GM23338 (cell line): Measurements from ENCODE around the gene HK1. TPM values are rescaled to one million over a fixed set of nuclear protein-coding genes. Genes with fewer than 3 reads are reported as not detected.

Experiments used
- ATAC-seq: fragments of 200-7000 bp; cut with Tn5 transposase; 3 replicates; pipeline ENCODE4 v1.9.1; 2020
- DNase-seq: peaks from one replicate; pipeline ENCODE4 v3.0.0-alpha.2; 2015; ENCODE audit warnings: low spot score
- H2AFZ ChIP-seq: fragments of 200-600 bp; sonication (generic); 2 replicates; pipeline ENCODE4 v1.8.0; 2016; ENCODE audit warnings: antibody characterized with exemption, mild to moderate bottlenecking, moderate library complexity
- H3F3A ChIP-seq: fragments of 200-600 bp; sonication (generic); replicated peaks from 2 replicates; pipeline ENCODE4 v1.8.0; 2017; ENCODE audit warnings: antibody characterized with exemption, mixed run types, low read depth
- H3K27ac ChIP-seq: fragments of 200-600 bp; sonication (generic); 2 replicates; pipeline ENCODE4 v1.6.1; 2016; ENCODE audit warnings: low read depth
- H3K27me3 ChIP-seq: fragments of 200-600 bp; sonication (generic); 2 replicates; pipeline ENCODE4 v1.8.0; 2016; ENCODE audit warnings: mild to moderate bottlenecking, mixed run types, moderate library complexity; ENCODE audit not compliant: insufficient read depth
- H3K36me3 ChIP-seq: fragments of 200-600 bp; sonication (generic); 2 replicates; pipeline ENCODE4 v1.8.0; 2016; ENCODE audit warnings: mild to moderate bottlenecking; ENCODE audit not compliant: insufficient read depth
- H3K4me1 ChIP-seq: fragments of 200-600 bp; sonication (generic); 2 replicates; pipeline ENCODE4 v1.8.0; 2016; ENCODE audit warnings: mild to moderate bottlenecking, moderate library complexity; ENCODE audit not compliant: insufficient read depth
- H3K4me2 ChIP-seq: fragments of 200-600 bp; sonication (generic); 2 replicates; pipeline ENCODE4 v1.7.1; 2017; ENCODE audit warnings: mixed run types
- H3K4me3 ChIP-seq: fragments of 200-600 bp; sonication (generic); 2 replicates; pipeline ENCODE4 v1.6.1; 2016; ENCODE audit warnings: mixed run types
- H3K79me2 ChIP-seq: fragments of 200-600 bp; sonication (generic); replicated peaks from 2 replicates; pipeline ENCODE4 v1.8.0; 2017; ENCODE audit warnings: mild to moderate bottlenecking; ENCODE audit not compliant: insufficient read depth
- H3K9me2 ChIP-seq: fragments of 200-600 bp; sonication (generic); 2 replicates; pipeline ENCODE4 v1.8.0; 2017; ENCODE audit not compliant: insufficient read depth
- H4K20me1 ChIP-seq: fragments of 200-600 bp; sonication (generic); replicated peaks from 2 replicates; pipeline ENCODE4 v1.8.0; 2017; ENCODE audit warnings: mild to moderate bottlenecking; ENCODE audit not compliant: insufficient read depth
- H3K27ac Mint-ChIP-seq: 2 replicates; pipeline ENCODE4 v1.8.0; 2020; ENCODE audit warnings: inconsistent platforms, mild to moderate bottlenecking, moderate library complexity, mixed read lengths
- H3K27me3 Mint-ChIP-seq: 3 replicates; pipeline ENCODE4 v1.8.0; 2022; ENCODE audit warnings: low read depth, mild to moderate bottlenecking, moderate library complexity, mixed read lengths, inconsistent platforms; ENCODE audit not compliant: insufficient read depth, poor library complexity
- H3K36me3 Mint-ChIP-seq: 3 replicates; pipeline ENCODE4 v1.8.0; 2021; ENCODE audit warnings: low read depth, mild to moderate bottlenecking, inconsistent platforms, moderate library complexity, mixed read lengths
- H3K4me1 Mint-ChIP-seq: 3 replicates; pipeline ENCODE4 v1.8.0; 2020; ENCODE audit warnings: mild to moderate bottlenecking, inconsistent platforms, mixed read lengths
- H3K4me3 Mint-ChIP-seq: 3 replicates; pipeline ENCODE4 v1.8.0; 2021; ENCODE audit warnings: moderate library complexity, mild to moderate bottlenecking, inconsistent platforms, mixed read lengths
- H3K9me3 Mint-ChIP-seq: 3 replicates; pipeline ENCODE4 v1.8.0; 2020; ENCODE audit warnings: moderate library complexity, mild to moderate bottlenecking, inconsistent platforms, mixed read lengths
- EZH2 ChIP-seq: fragments of 200-600 bp; sonication (generic); IDR thresholded peaks from one replicate; pipeline ENCODE4 v1.8.0; 2017; ENCODE audit warnings: antibody characterized with exemption, mild to moderate bottlenecking, low read depth; ENCODE audit not compliant: unreplicated experiment
- EZH2phosphoT487 ChIP-seq: fragments of 200-600 bp; sonication (generic); IDR thresholded peaks from one replicate; pipeline ENCODE4 v1.8.1; 2018; ENCODE audit warnings: antibody characterized with exemption; ENCODE audit not compliant: unreplicated experiment
- NANOG ChIP-seq: IDR thresholded peaks from 2 replicates; pipeline ENCODE4 v1.6.1; 2016; ENCODE audit warnings: antibody characterized with exemption, borderline replicate concordance
- POLR2AphosphoS5 ChIP-seq: IDR thresholded peaks from 2 replicates; pipeline ENCODE4 v1.6.1; 2016; ENCODE audit warnings: antibody characterized with exemption, low read depth
- ZNF462 ChIP-seq: fragments of 250-450 bp; sonication (Bioruptor Pico); IDR thresholded peaks from 2 replicates; pipeline ENCODE4 v1.5.0; 2020; ENCODE audit warnings: mild to moderate bottlenecking, moderate library complexity
- polyA plus RNA-seq: library from polyadenylated mRNA; unstranded; fragments of >200 nt; fragmentation: Nextera tagmentation; extraction: Ambion mirVana; gene quantifications from 2 replicates; pipeline ENCODE4 v1.2.1, GENCODE V29; 2016
- total RNA-seq: library from RNA; depleted of rRNA; stranded (reverse); fragments of >200 nt; shearing (Covaris generic); gene quantifications from 2 replicates; pipeline ENCODE4 v1.2.3, GENCODE V29; 2014
- TF ChIP-seq, protein P1 (sequence below), 2 experiments: fragments of 200-600 bp in 1 of 2; sonication (generic) in 1 of 2; conservative IDR thresholded peaks; 2 replicates each; pipeline versions ENCODE4 v1.5.1 to v1.6.1; 2016 to 2017; ENCODE audit warnings: antibody characterized with exemption in 2 of 2, low read depth in 2 of 2, mild to moderate bottlenecking in 2 of 2, moderate library complexity in 1 of 2
- TF ChIP-seq, protein P2 (sequence below): IDR thresholded peaks from one replicate; pipeline ENCODE4 v1.6.1; 2018; ENCODE audit warnings: antibody characterized with exemption; ENCODE audit not compliant: unreplicated experiment

Gene HK1
- total and polyA plus RNA-seq, 2 experiments from 2014 or later = 76.6 to 229 TPM

DNA sequence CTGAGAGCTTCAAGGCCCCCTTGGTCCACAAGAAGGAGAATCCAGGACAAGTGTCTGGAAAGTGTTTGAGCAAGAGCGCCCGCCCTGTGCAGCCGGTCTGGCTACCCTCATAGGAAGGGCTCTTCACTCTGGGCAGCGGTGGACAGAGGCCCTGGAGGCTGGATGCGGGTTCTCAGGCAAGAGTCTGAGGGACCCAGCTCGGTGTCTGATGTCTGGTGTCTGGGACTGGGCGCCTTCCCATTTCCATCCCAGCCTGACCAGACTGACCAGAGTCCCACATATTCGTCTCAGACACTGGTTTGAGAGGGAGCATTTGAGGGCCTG is 59.8 kb downstream of the HK1 start:
- H3K4me1 ChIP-seq = peaks cover 64% of the 10 kb centered on the region
- peaks cover 19% of the 10 kb centered on the region for H3K27me3 Mint-ChIP-seq
- peaks cover 21% of the 10 kb centered on the region for H3K36me3 Mint-ChIP-seq
- no peaks in the 10 kb centered on the region for H3K9me2 ChIP-seq
- H3K4me3 ChIP-seq = no peak overlapping the region
- H3K27me3 ChIP-seq = no peaks in the 10 kb centered on the region
- no peaks in the 10 kb centered on the region; the same call in 1 of the 2 replicates for H3F3A ChIP-seq
- peaks cover 2% of the 10 kb centered on the region; the same call in 1 of the 2 replicates for H4K20me1 ChIP-seq
- H3K4me2 ChIP-seq = peak overlapping the region; percentile 67
- no peaks in the 10 kb centered on the region for H3K36me3 ChIP-seq
- peak overlapping the region; percentile 3; the same call in 1 of the 3 replicates for H3K4me3 Mint-ChIP-seq
- peak overlapping the region; percentile 90 for H3K27ac Mint-ChIP-seq
- no peak for DNase-seq
- ATAC-seq = no peak
- H3K4me1 Mint-ChIP-seq = peaks cover 70% of the 10 kb centered on the region
- H3K9me3 Mint-ChIP-seq = no peaks in the 10 kb centered on the region
- no peak for TF ChIP-seq POLR2AphosphoS5
- peaks cover 100% of the 10 kb centered on the region for H3K79me2 ChIP-seq
- H3K27ac ChIP-seq = peak overlapping the region; percentile 50; the same call in 1 of the 2 replicates
- H2AFZ ChIP-seq = no peak overlapping the region

DNA sequence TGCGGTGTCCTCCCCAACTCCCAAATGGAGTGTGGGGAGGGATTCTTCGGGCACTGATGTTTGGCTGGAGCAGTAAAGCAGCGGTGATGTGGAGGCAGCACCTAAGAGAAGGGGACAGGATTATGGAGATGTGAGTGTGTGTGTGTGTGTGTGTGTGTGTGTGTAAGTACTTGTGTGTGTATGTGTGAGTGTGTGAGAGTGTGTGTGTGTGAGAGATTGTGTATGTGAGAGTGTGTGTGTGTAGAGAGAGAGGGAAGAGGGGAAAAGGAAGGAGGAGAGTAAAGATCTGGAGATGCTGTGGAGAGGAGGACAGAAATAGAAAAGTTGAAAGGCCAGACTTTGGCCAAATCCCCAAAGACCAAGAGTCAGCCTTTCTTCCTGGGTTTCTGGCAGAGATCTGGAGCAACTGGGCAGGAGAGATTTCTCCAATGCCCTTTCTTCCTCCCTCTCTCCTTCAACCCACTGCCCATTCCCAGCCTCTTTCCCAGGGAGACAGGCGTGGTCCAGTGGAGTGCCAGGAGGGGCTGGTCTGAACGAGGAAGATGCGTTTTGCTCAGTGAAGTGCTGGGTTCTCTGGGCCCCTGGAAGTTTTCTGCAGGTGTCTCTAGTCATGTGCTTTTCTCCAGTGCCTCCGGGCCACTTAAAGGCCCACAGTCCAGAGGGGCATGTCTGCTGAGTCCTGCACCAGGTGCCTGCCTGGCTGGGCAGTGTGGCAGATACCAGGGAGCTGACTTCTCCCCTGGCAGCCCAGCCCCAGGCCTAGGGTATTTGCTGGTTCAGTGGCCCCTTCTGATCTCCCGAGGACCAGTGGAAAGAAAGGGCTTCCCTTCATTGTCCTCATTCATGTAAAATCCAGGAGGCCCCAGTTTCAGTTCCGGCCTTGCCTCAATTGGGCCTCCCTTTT is 60.5 kb downstream of the HK1 start:
- TF ChIP-seq, protein P1, sequence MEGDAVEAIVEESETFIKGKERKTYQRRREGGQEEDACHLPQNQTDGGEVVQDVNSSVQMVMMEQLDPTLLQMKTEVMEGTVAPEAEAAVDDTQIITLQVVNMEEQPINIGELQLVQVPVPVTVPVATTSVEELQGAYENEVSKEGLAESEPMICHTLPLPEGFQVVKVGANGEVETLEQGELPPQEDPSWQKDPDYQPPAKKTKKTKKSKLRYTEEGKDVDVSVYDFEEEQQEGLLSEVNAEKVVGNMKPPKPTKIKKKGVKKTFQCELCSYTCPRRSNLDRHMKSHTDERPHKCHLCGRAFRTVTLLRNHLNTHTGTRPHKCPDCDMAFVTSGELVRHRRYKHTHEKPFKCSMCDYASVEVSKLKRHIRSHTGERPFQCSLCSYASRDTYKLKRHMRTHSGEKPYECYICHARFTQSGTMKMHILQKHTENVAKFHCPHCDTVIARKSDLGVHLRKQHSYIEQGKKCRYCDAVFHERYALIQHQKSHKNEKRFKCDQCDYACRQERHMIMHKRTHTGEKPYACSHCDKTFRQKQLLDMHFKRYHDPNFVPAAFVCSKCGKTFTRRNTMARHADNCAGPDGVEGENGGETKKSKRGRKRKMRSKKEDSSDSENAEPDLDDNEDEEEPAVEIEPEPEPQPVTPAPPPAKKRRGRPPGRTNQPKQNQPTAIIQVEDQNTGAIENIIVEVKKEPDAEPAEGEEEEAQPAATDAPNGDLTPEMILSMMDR (conservative IDR thresholded peaks at IDR 0.05; ENCODE audit: low read depth in 2 of 2) = no peak
- TF ChIP-seq ZNF462 (CRISPR knock-in tag) (no peak), EZH2 (no peak), NANOG (no peak), EZH2phosphoT487 (no peak), POLR2AphosphoS5 (no peak)
- TF ChIP-seq, protein P2, sequence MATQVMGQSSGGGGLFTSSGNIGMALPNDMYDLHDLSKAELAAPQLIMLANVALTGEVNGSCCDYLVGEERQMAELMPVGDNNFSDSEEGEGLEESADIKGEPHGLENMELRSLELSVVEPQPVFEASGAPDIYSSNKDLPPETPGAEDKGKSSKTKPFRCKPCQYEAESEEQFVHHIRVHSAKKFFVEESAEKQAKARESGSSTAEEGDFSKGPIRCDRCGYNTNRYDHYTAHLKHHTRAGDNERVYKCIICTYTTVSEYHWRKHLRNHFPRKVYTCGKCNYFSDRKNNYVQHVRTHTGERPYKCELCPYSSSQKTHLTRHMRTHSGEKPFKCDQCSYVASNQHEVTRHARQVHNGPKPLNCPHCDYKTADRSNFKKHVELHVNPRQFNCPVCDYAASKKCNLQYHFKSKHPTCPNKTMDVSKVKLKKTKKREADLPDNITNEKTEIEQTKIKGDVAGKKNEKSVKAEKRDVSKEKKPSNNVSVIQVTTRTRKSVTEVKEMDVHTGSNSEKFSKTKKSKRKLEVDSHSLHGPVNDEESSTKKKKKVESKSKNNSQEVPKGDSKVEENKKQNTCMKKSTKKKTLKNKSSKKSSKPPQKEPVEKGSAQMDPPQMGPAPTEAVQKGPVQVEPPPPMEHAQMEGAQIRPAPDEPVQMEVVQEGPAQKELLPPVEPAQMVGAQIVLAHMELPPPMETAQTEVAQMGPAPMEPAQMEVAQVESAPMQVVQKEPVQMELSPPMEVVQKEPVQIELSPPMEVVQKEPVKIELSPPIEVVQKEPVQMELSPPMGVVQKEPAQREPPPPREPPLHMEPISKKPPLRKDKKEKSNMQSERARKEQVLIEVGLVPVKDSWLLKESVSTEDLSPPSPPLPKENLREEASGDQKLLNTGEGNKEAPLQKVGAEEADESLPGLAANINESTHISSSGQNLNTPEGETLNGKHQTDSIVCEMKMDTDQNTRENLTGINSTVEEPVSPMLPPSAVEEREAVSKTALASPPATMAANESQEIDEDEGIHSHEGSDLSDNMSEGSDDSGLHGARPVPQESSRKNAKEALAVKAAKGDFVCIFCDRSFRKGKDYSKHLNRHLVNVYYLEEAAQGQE = no peak
- ATAC-seq = no peak
- H3K9me2 ChIP-seq = no peaks in the 10 kb centered on the region

More for the DNA sequence above, 60.5 kb downstream of the HK1 start:
- Histone ChIP-seq H3K36me3 (no peaks in the 10 kb centered on the region), H4K20me1 (peaks cover 2% of the 10 kb centered on the region; the same call in 1 of the 2 replicates), H3K4me3 (no peak overlapping the region), H3F3A (peaks cover 4% of the 10 kb centered on the region), H3K27me3 (no peaks in the 10 kb centered on the region), H2AFZ (no peak overlapping the region), H3K79me2 (peaks cover 100% of the 10 kb centered on the region), H3K27ac (peak overlapping the region; percentile 80; the same call in 1 of the 2 replicates), H3K4me2 (peak overlapping the region; percentile 67), H3K4me1 (peaks cover 64% of the 10 kb centered on the region)
- H3K9me3 Mint-ChIP-seq = no peaks in the 10 kb centered on the region
- no peak overlapping the region; the same call in 2 of the 3 replicates for H3K4me3 Mint-ChIP-seq
- peaks cover 27% of the 10 kb centered on the region for H3K36me3 Mint-ChIP-seq
- no peak for DNase-seq
- H3K27ac Mint-ChIP-seq = peak overlapping the region; percentile 47
- H3K4me1 Mint-ChIP-seq = peaks cover 71% of the 10 kb centered on the region
- H3K27me3 Mint-ChIP-seq = peaks cover 17% of the 10 kb centered on the region
